Right atrium auricular region (tissue), 2 donors: Measurements from ENCODE around the gene SEC24D. TPM values are rescaled to one million over a fixed set of nuclear protein-coding genes. Genes with fewer than 3 reads are reported as not detected.
"Not testable (repeated sequence)": the region's sequence is repeated elsewhere in the genome, so short reads cannot be mapped to it uniquely, and the experiment has no call there.

Experiments
- DNase-seq: peaks from one replicate; pipeline ENCODE4 v3.0.0-alpha.2; 2019; ENCODE audit warnings: low spot score
- H3K27ac ChIP-seq, 2 donors: fragments of 200-600 bp; sonication (generic); 1 replicate in 1 of 2; 2 replicates in 1 of 2; pipeline ENCODE4 v1.5.1; 2016 to 2019
- H3K27me3 ChIP-seq, 2 donors: fragments of 200-600 bp; sonication (generic); one replicate each; pipeline versions ENCODE4 v1.5.1 to v1.6.0; 2017 to 2019
- H3K36me3 ChIP-seq: fragments of 200-600 bp; sonication (generic); one replicate; pipeline ENCODE4 v1.5.1; 2016
- H3K4me1 ChIP-seq, 2 donors: fragments of 200-600 bp; sonication (generic); one replicate each; pipeline versions ENCODE4 v1.5.1 to v1.6.0; 2017 to 2019
- H3K4me3 ChIP-seq, 2 donors: fragments of 200-600 bp; sonication (generic); 1 replicate in 1 of 2; 2 replicates in 1 of 2; pipeline ENCODE4 v1.5.1; 2017 to 2019; ENCODE audit warnings: mild to moderate bottlenecking in 1 of 2, moderate library complexity in 1 of 2
- H3K9me3 ChIP-seq, 2 donors: fragments of 200-600 bp; sonication (generic); one replicate each; pipeline ENCODE4 v1.5.1; 2019
- CTCF ChIP-seq, 2 donors: fragments of 200-600 bp; sonication (generic); IDR thresholded peaks; one replicate each; pipeline ENCODE4 v1.5.1; 2019; ENCODE audit warnings: antibody characterized with exemption in 2 of 2
- total RNA-seq, 2 donors: library from RNA; depleted of rRNA; stranded (reverse); fragments of >200 nt; gene quantifications; one replicate each; pipeline ENCODE4 v1.1.0, GENCODE V29; 2016

SEC24D gene
- total RNA-seq, 2 donors from 2014 or later = 25.8 to 33.4 TPM

- Histone ChIP-seq H3K4me1 (peaks cover 0 to 19% of the 10 kb centered on the region in 2 donors), H3K4me3 (no peak overlapping the region), H3K27ac (no peak overlapping the region), H3K9me3 (no peaks in the 10 kb centered on the region), H3K27me3 (no peaks in the 10 kb centered on the region), H3K36me3 (peaks cover 12% of the 10 kb centered on the region)
- DNase-seq = no peak
- no peak for TF ChIP-seq CTCF (IDR thresholded peaks at IDR 0.05)
Observed at GRCh38 chr4:118790544-118790943, 45.4 kb downstream of the SEC24D start.

DNA sequence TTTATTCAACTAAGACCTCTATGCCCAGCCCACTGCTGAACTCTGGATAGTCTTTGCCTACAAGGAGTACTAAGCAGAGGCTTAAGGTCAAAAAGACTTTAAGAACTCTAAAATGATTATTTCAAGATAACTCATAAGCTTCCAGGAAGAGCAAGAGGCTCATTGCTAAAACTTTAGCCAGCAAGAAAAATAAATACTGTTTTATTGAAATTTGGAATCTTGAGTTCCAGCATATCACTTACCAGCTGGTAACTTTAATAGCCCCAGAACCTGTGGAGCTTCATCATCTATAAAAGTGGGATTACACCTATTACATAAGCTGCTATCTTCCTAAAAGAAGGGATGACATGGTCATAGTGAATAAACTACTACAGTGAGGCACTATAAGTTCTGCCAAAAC lies 47.0 kb downstream of the SEC24D start:
- Histone ChIP-seq H3K9me3 (no peaks in the 10 kb centered on the region), H3K4me1 (peaks cover 0 to 19% of the 10 kb centered on the region in 2 donors), H3K36me3 (peaks cover 8% of the 10 kb centered on the region), H3K27ac (peak overlapping the region in 1 of 2 donors; percentile 68), H3K27me3 (no peaks in the 10 kb centered on the region), H3K4me3 (no peak overlapping the region)
- no peak for DNase-seq
- TF ChIP-seq CTCF (IDR thresholded peaks at IDR 0.05) = no peak

- H3K4me1 ChIP-seq = peaks cover 0 to 19% of the 10 kb centered on the region in 2 donors
- H3K27ac ChIP-seq = peak overlapping the region in 1 of 2 donors; percentile 68
- H3K9me3 ChIP-seq = no peaks in the 10 kb centered on the region
- no peak for DNase-seq
- no peak overlapping the region for H3K4me3 ChIP-seq
- H3K36me3 ChIP-seq = peaks cover 12% of the 10 kb centered on the region
- H3K27me3 ChIP-seq = no peaks in the 10 kb centered on the region
- TF ChIP-seq CTCF (IDR thresholded peaks at IDR 0.05) = no peak
Observed at GRCh38 chr4:118787844-118788380, 48.0 kb downstream of the SEC24D start.

DNA sequence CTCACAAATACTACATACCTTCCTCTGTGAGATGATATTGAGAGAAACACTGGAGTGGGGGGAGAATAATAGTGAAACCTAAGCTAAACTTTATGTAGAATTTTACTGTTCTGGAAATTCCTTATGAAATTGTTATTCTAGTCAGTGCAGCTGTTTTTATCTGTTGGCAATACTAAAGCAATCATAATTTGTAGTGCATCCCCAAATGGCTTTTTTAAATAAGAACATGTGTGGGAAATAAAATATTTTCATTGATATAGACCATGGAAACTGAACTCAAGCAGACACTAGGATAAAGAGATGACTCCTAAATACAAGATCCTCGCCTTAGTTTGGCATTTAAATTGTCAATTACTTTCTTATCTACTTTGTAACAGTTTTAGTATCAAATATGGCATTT lies 51.1 kb downstream of the SEC24D start:
- H3K27ac ChIP-seq = no peak overlapping the region
- peaks cover 8% of the 10 kb centered on the region for H3K36me3 ChIP-seq
- H3K4me1 ChIP-seq = peaks cover 0 to 19% of the 10 kb centered on the region in 2 donors

GRCh38 chr4:118783887-118784286 lies 52.0 kb downstream of the SEC24D start:
- peaks cover 4% of the 10 kb centered on the region for H3K36me3 ChIP-seq
- peaks cover 0 to 14% of the 10 kb centered on the region in 2 donors for H3K4me1 ChIP-seq
- no peak overlapping the region for H3K27ac ChIP-seq
- TF ChIP-seq CTCF (IDR thresholded peaks at IDR 0.05) = no peak
- H3K4me3 ChIP-seq = no peak overlapping the region
- DNase-seq = no peak
- H3K27me3 ChIP-seq = no peaks in the 10 kb centered on the region
- no peaks in the 10 kb centered on the region for H3K9me3 ChIP-seq

More for the DNA sequence above, 51.1 kb downstream of the SEC24D start:
- no peak for DNase-seq
- H3K4me3 ChIP-seq = no peak overlapping the region
- no peak for TF ChIP-seq CTCF (IDR thresholded peaks at IDR 0.05)
- H3K27me3 ChIP-seq = no peaks in the 10 kb centered on the region
- H3K9me3 ChIP-seq = no peaks in the 10 kb centered on the region

DNA sequence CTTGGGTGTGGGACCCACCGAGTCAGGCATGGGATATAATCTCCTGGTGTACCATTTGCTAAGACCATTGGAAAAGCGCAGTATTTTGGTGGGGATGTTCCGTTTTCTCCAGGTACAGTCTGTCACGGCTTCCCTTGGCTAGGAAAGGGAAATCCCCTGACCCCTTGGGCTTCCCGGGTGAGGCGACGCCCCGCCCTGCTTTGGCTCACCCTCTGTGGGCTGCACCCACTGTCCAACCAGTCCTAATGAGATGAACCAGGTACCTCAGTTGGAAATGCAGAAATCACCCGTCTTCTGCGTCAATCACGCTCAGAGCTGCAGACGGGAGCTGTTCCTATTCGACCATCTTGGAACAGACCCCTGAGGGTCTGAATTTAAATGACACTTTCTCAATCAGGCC lies 53.0 kb downstream of the SEC24D start:
- not testable (repeated sequence) for H3K9me3 ChIP-seq, H3K27me3 ChIP-seq, H3K4me1 ChIP-seq, H3K4me3 ChIP-seq, H3K27ac ChIP-seq, H3K36me3 ChIP-seq, DNase-seq

DNA sequence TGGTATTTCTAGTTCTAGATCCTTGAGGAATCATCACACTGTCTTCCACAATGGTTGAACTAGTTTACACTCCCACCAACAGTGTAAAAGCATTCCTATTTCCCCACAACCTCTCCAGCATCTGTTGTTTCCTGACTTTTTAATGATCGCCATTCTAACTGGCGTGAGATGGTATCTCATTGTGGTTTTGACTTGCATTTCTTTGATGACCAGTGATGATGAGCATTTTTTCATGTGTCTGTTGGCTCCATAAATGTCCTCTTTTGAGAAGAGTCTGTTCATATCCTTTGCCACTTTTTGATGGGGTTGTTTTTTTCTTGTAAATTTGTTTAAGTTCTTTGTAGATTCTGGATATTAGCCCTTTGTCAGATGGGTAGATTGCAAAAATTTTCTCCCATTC lies 58.3 kb downstream of the SEC24D start:
- DNase-seq, H3K36me3 ChIP-seq, H3K27me3 ChIP-seq, H3K4me3 ChIP-seq, H3K9me3 ChIP-seq, H3K27ac ChIP-seq: not testable (repeated sequence)
- peaks cover 0 to 32% of the 10 kb centered on the region in 2 donors for H3K4me1 ChIP-seq

- H3K4me3 ChIP-seq, DNase-seq, H3K9me3 ChIP-seq, H3K27me3 ChIP-seq, H3K27ac ChIP-seq, H3K36me3 ChIP-seq: not testable (repeated sequence)
- peaks cover 0 to 38% of the 10 kb centered on the region in 2 donors for H3K4me1 ChIP-seq
Observed at GRCh38 chr4:118776955-118777640, 58.8 kb downstream of the SEC24D start.
